Activated CD8-positive, alpha-beta memory T cell treated with anti-CD3 and anti-CD28 coated beads, Interleukin-2, amount 10 ng/mL, durations not matched to agents 7 days and 5 days (primary cell): Measurements from ENCODE around the gene CTDP1. TPM values are rescaled to one million over a fixed set of nuclear protein-coding genes. Genes with fewer than 3 reads are reported as not detected.
"Not testable (repeated sequence)": the region's sequence is repeated elsewhere in the genome, so short reads cannot be mapped to it uniquely, and the experiment has no call there.

ENCODE experiments used
- ATAC-seq: fragments of 150-1000 bp; cut with Tn5 transposase; one replicate; pipeline ENCODE4 v1.10.0; 2021; ENCODE audit warnings: moderate library complexity
- CTCF ChIA-PET: fragments of 350-600 bp; sonication (Branson Sonifier 250); formaldehyde crosslinking; loops from one replicate; lab custom pipeline; 2021; ENCODE audit warnings: antibody characterized with exemption; lab: Charles Lee
- DNase-seq: peaks from one replicate; pipeline ENCODE4 v3.0.0-alpha.2; 2020
- H3K27ac Mint-ChIP-seq: one replicate; pipeline ENCODE4 v1.8.0; 2021; ENCODE audit warnings: mild to moderate bottlenecking, mixed read lengths
- H3K27me3 Mint-ChIP-seq: one replicate; pipeline ENCODE4 v1.8.0; 2021; ENCODE audit warnings: mixed read lengths
- H3K36me3 Mint-ChIP-seq: one replicate; pipeline ENCODE4 v1.8.0; 2021; ENCODE audit warnings: mild to moderate bottlenecking, mixed read lengths
- H3K4me1 Mint-ChIP-seq: one replicate; pipeline ENCODE4 v1.8.0; 2021; ENCODE audit warnings: mixed read lengths
- H3K4me3 Mint-ChIP-seq: one replicate; pipeline ENCODE4 v1.8.0; 2021; ENCODE audit warnings: mild to moderate bottlenecking, moderate library complexity, mixed read lengths
- H3K9me3 Mint-ChIP-seq: one replicate; pipeline ENCODE4 v1.8.0; 2022; ENCODE audit warnings: low read depth, mixed read lengths
- total RNA-seq, 2 experiments: library from RNA; stranded (reverse); gene quantifications; one replicate each; pipeline ENCODE4 v1.2.3, GENCODE V29; 2021

Gene CTDP1
- total RNA-seq, 2 experiments from 2014 or later, result 38.4 to 39.7 TPM

GRCh38 chr18:79740521-79741361 is 61.1 kb downstream of the CTDP1 start:
- peaks cover 79% of the 10 kb centered on the region for H3K36me3 Mint-ChIP-seq
- H3K4me3 Mint-ChIP-seq, result no peak overlapping the region
- no peaks in the 10 kb centered on the region for H3K27me3 Mint-ChIP-seq
- CTCF ChIA-PET, result no interaction called here
- no peak for DNase-seq
- no peaks in the 10 kb centered on the region for H3K4me1 Mint-ChIP-seq
- no peak for ATAC-seq
- H3K27ac Mint-ChIP-seq, result peak overlapping the region; percentile 18
- H3K9me3 Mint-ChIP-seq, result peaks cover 3% of the 10 kb centered on the region

DNA sequence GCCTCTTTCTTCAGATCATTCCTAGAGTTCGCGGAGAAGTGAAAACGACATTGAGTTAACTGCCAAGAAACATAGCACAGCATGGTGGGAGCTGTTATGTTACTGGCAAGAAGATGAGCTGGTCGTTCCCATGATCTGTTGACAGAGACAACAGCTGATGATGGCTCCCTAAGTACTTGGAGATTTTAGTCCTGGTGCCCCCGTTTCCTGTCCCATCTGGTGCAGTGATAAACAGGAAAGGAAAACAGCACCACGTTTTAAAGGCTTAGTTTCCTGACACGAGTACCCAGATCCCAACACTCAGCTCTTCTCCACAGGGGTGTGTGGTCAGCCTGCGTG is 61.7 kb downstream of the CTDP1 start:
- DNase-seq (no peak), ATAC-seq (no peak)
- H3K27me3 Mint-ChIP-seq, result no peaks in the 10 kb centered on the region
- CTCF ChIA-PET, result no interaction called here
- H3K27ac Mint-ChIP-seq, result peak overlapping the region; percentile 18
- H3K9me3 Mint-ChIP-seq, result peaks cover 3% of the 10 kb centered on the region
- H3K4me3 Mint-ChIP-seq, result no peak overlapping the region
- no peaks in the 10 kb centered on the region for H3K4me1 Mint-ChIP-seq
- H3K36me3 Mint-ChIP-seq, result peaks cover 76% of the 10 kb centered on the region

DNA sequence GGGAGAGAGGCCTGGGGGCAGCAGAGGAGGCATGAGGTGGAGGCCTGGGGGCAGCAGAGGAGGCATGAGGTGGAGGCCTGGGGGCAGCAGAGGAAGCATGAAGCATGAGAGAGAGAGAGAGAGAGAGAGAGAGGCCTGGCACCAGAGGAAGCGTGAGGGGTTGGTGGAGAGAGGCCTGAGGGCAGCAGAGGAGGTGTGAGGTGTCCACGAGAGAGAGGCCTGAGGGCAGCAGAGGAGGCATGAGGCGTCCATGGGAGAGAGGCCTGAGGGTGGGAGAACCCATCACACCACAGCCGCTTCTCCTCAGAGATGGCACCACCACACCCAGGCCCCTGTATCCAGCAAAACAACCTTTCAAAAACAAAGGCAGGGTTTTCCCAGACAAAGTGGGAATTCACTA is 62.5 kb downstream of the CTDP1 start:
- CTCF ChIA-PET, result no interaction called here
- ATAC-seq (no peak), DNase-seq (no peak)
- H3K27ac Mint-ChIP-seq, result no peak overlapping the region
- H3K36me3 Mint-ChIP-seq, result peaks cover 76% of the 10 kb centered on the region
- no peaks in the 10 kb centered on the region for H3K4me1 Mint-ChIP-seq
- no peak overlapping the region for H3K4me3 Mint-ChIP-seq
- H3K27me3 Mint-ChIP-seq, result no peaks in the 10 kb centered on the region
- H3K9me3 Mint-ChIP-seq, result peaks cover 3% of the 10 kb centered on the region

DNA sequence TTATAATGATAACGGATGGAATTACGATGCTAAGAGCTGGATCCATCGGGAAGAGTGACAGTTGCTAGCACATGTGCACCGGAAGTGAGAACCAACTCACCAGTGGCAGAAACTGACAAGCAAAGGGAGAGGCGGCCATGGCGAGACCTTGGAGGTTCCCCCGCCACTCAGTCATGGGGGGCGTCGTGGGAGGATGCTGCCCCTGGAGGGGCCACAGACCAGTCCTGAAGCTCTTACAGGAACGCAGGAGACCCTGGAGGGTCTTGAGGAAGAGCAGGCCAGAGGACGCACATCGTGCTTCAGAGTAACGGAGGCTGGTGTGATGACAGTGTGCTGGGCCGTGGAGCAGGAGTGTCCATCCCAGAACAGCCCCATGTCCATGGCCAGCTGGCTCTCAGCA is 65.0 kb downstream of the CTDP1 start:
- Mint-ChIP-seq H3K4me3 (no peak overlapping the region), H3K27me3 (no peaks in the 10 kb centered on the region), H3K36me3 (peaks cover 66% of the 10 kb centered on the region), H3K4me1 (no peaks in the 10 kb centered on the region), H3K27ac (no peak overlapping the region), H3K9me3 (peaks cover 3% of the 10 kb centered on the region)
- ATAC-seq, result no peak
- DNase-seq, result no peak
- CTCF ChIA-PET, result no interaction called here

DNA sequence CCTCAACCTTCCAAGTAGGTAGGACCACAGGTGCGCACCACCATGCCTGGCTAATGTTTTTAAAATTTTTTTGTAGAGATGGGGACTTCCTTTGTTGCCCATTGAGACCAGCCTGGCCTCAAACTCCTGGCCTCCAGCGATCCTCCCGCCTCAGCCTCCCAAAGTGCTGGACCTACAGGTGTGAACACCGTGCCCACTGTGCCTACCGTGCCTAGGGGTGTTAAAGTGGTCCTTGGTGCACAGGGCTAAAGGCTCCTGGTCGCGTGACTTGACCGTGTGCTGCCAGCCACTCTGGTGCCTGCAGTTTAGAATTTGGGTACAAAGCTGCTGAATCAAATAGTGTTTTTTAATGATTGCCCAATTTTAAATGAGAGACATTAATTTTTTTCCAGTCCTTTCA is 67.1 kb downstream of the CTDP1 start:
- H3K4me3 Mint-ChIP-seq, result no peak overlapping the region
- CTCF ChIA-PET, result no interaction called here
- no peaks in the 10 kb centered on the region for H3K27me3 Mint-ChIP-seq
- H3K9me3 Mint-ChIP-seq, result peaks cover 3% of the 10 kb centered on the region
- peaks cover 56% of the 10 kb centered on the region for H3K36me3 Mint-ChIP-seq
- H3K4me1 Mint-ChIP-seq, result no peaks in the 10 kb centered on the region
- DNase-seq (no peak), ATAC-seq (no peak)
- H3K27ac Mint-ChIP-seq, result no peak overlapping the region

- CTCF ChIA-PET, result no interaction called here
- Mint-ChIP-seq H3K9me3 (peaks cover 3% of the 10 kb centered on the region), H3K27ac (no peak overlapping the region), H3K36me3 (peaks cover 50% of the 10 kb centered on the region), H3K4me3 (no peak overlapping the region), H3K4me1 (no peaks in the 10 kb centered on the region), H3K27me3 (no peaks in the 10 kb centered on the region)
- DNase-seq, result no peak
- no peak for ATAC-seq
These were observed 67.7 kb downstream of the CTDP1 start for GRCh38 chr18:79747156-79747845.

- Mint-ChIP-seq H3K36me3 (peaks cover 48% of the 10 kb centered on the region), H3K4me1 (no peaks in the 10 kb centered on the region), H3K27me3 (no peaks in the 10 kb centered on the region), H3K27ac (no peak overlapping the region), H3K9me3 (peaks cover 3% of the 10 kb centered on the region), H3K4me3 (no peak overlapping the region)
- DNase-seq (no peak), ATAC-seq (no peak)
- CTCF ChIA-PET, result no interaction called here
These were observed 68.9 kb downstream of the CTDP1 start for GRCh38 chr18:79748321-79749180.

DNA sequence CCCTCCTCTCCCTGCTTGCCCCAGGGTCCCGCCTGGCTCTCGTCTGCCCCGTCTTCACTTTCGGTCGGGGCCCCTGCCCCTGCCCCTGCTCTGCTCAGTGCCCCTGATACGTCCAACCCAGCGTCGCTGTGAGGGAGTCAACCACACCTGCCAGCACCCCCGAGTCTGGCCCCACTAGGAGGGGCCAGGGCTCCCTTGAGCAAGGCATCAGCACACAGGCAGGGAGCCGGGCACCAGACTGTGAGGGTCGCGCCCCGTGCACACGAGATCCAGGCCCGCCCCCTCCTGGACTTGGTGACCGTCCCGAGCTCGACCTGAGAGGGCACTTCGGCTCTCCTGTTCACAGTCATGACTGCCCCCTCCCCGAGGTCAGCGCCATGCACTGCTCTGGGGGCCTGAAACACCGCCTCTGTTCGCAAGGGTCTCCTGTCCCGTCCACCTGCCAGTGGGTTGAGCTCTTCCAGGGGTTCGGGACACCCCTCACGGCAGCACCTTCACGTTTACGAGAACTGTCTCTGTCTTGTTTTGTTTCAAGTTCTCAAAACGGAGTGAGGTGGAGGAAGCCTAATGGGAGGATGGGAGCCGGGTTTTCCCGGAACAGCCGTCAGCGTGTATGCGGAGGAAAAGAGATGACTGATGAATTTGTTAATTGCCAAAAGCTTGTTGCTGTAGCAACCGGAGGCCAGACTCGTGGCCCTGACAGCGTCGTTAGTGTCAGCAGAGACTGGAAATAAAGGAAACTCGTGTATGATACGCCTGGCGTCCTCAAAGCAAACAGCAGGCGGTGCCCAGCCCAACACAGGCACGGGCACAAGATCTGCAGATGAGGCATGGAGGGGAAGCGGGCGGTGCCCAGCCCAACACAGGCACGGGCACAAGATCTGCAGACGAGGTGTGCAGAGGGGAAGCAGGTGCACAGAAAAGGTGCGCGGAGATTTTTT is 69.9 kb downstream of the CTDP1 start:
- peaks cover 1% of the 10 kb centered on the region for H3K9me3 Mint-ChIP-seq
- ATAC-seq (no peak), DNase-seq (no peak)
- peaks cover 46% of the 10 kb centered on the region for H3K36me3 Mint-ChIP-seq
- H3K4me3 Mint-ChIP-seq, result no peak overlapping the region
- H3K4me1 Mint-ChIP-seq, result no peaks in the 10 kb centered on the region
- no peaks in the 10 kb centered on the region for H3K27me3 Mint-ChIP-seq
- CTCF ChIA-PET, result no interaction called here
- H3K27ac Mint-ChIP-seq, result no peak overlapping the region

DNA sequence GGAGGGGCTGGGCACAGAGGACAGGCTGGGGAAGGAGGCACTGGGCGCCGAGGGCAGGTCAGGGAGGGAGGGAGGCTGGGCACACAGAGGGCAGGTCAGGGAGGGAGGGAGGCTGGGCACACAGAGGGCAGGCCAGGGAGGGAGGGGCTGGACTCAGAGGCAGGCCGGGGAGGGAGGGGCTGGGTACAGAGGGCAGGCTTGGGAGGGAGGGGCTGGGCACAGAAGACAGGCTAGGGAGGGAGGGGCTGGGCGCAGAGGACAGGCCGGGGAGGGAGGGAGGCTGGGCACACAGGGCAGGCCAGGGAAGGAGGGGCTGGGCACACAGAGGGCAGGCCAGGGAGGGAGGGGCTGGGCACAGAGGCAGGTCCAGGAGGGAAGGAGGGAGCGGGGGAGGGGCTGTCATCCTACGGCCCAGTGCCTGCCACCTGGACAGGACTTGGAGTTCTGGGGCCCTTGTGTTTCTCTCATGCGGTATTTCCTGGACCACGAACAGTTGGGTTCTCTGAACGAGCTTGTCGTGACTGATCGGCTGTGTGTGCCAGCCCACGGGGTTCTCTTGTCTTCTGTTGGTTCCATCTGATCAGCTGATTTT is 71.5 kb downstream of the CTDP1 start:
- no peaks in the 10 kb centered on the region for H3K9me3 Mint-ChIP-seq
- CTCF ChIA-PET, result no interaction called here
- ATAC-seq (no peak), DNase-seq (no peak)
- peaks cover 56% of the 10 kb centered on the region for H3K36me3 Mint-ChIP-seq
- H3K4me3 Mint-ChIP-seq, result no peak overlapping the region
- no peaks in the 10 kb centered on the region for H3K27me3 Mint-ChIP-seq
- H3K4me1 Mint-ChIP-seq, result no peaks in the 10 kb centered on the region
- H3K27ac Mint-ChIP-seq, result no peak overlapping the region

GRCh38 chr18:79751918-79752578 is 72.4 kb downstream of the CTDP1 start:
- H3K27me3 Mint-ChIP-seq, CTCF ChIA-PET, H3K4me3 Mint-ChIP-seq, ATAC-seq, H3K27ac Mint-ChIP-seq, H3K4me1 Mint-ChIP-seq, DNase-seq, H3K9me3 Mint-ChIP-seq: not testable (repeated sequence)
- H3K36me3 Mint-ChIP-seq, result peaks cover 55% of the 10 kb centered on the region

GRCh38 chr18:79752946-79753345 is 73.3 kb downstream of the CTDP1 start:
- H3K27me3 Mint-ChIP-seq, H3K9me3 Mint-ChIP-seq, CTCF ChIA-PET, H3K4me1 Mint-ChIP-seq, H3K27ac Mint-ChIP-seq, H3K4me3 Mint-ChIP-seq, ATAC-seq, DNase-seq: not testable (repeated sequence)
- H3K36me3 Mint-ChIP-seq, result peaks cover 55% of the 10 kb centered on the region

GRCh38 chr18:79753391-79753851 is 73.8 kb downstream of the CTDP1 start:
- Mint-ChIP-seq H3K36me3 (peaks cover 57% of the 10 kb centered on the region), H3K9me3 (no peaks in the 10 kb centered on the region), H3K4me1 (no peaks in the 10 kb centered on the region), H3K27ac (no peak overlapping the region), H3K4me3 (no peak overlapping the region), H3K27me3 (no peaks in the 10 kb centered on the region)
- DNase-seq (no peak), ATAC-seq (no peak)
- CTCF ChIA-PET, result no interaction called here
